Endothelial cell of umbilical vein (primary cell): Measurements from ENCODE around the gene SEMA3G. TPM values are rescaled to one million over a fixed set of nuclear protein-coding genes. Genes with fewer than 3 reads are reported as not detected.

Experiments used
- BruUV-seq: library from RNA; stranded (reverse); fragments of 400-500 nt; replicated peaks from 2 replicates; lab custom pipeline; 2021; lab: Mats Ljungman, UMichigan
- CTCF ChIA-PET: fragments of 300-600, 350-600 bp; sonication (Branson Sonifier 250); formaldehyde crosslinking; loops from one replicate; lab custom pipeline; 2021; ENCODE audit warnings: antibody characterized with exemption, inconsistent platforms; lab: Charles Lee
- POLR2A ChIA-PET: fragments of 300-600, 350-600 bp; sonication (Branson Sonifier 250); formaldehyde crosslinking; loops from one replicate; lab custom pipeline; 2021; ENCODE audit warnings: antibody characterized with exemption, inconsistent platforms; lab: Charles Lee
- DNase-seq: peaks from one replicate; pipeline ENCODE4 v3.0.0-alpha.2; 2011; ENCODE audit warnings: low read depth, low spot score
- FAIRE-seq: peaks from 2 replicates; lab custom pipeline; 2011; peaks lifted over from hg19 to GRCh38; lab: Jason Lieb, UNC
- H2AFZ ChIP-seq: 2 replicates; pipeline ENCODE4 v1.6.0; 2012; ENCODE audit warnings: low read depth, low read length, control low read depth, inconsistent platforms
- H3K27ac ChIP-seq: 2 replicates; pipeline ENCODE4 v1.5.1; 2011; ENCODE audit warnings: low read depth, mild to moderate bottlenecking, control low read depth, low read length, moderate library complexity; ENCODE audit not compliant: insufficient read depth
- H3K27me3 ChIP-seq, 2 experiments: 2 replicates each; pipeline versions ENCODE4 v1.6.0 to v1.6.1; 2011; ENCODE audit warnings: low read length in 2 of 2, mixed read lengths in 1 of 2; ENCODE audit not compliant: control insufficient read depth in 2 of 2, insufficient read depth in 2 of 2
- H3K36me3 ChIP-seq, 2 experiments: 2 replicates in 1 of 2; 3 replicates in 1 of 2; pipeline ENCODE4 v1.5.1; 2011; ENCODE audit warnings: low read length in 2 of 2, mild to moderate bottlenecking in 1 of 2, moderate library complexity in 1 of 2; ENCODE audit not compliant: control insufficient read depth in 2 of 2, insufficient read depth in 2 of 2; ENCODE audit errors: extremely low read depth in 1 of 2
- H3K4me1 ChIP-seq: 3 replicates; pipeline ENCODE4 v1.5.1; 2011; ENCODE audit warnings: mild to moderate bottlenecking, low read length; ENCODE audit not compliant: control insufficient read depth, insufficient read depth; ENCODE audit errors: extremely low read depth
- H3K4me2 ChIP-seq: 2 replicates; pipeline ENCODE4 v1.6.1; 2011; ENCODE audit warnings: low read length, control low read depth, mixed read lengths; ENCODE audit not compliant: insufficient read depth
- H3K4me3 ChIP-seq, 3 experiments: fragments of 200-600 bp in 1 of 3; sonication (generic), shearing (Covaris generic) in 1 of 3; replicated peaks in 1 of 3; 2 replicates each; pipeline ENCODE4 v1.5.1; 2011 to 2016; ENCODE audit warnings: control low read depth in 3 of 3, low read length in 3 of 3, mild to moderate bottlenecking in 2 of 3, inconsistent platforms in 1 of 3, low read depth in 1 of 3, moderate library complexity in 1 of 3; ENCODE audit not compliant: insufficient read depth in 1 of 3
- H3K79me2 ChIP-seq: 2 replicates; pipeline ENCODE4 v1.6.0; 2012; ENCODE audit warnings: low read length, inconsistent platforms; ENCODE audit not compliant: control insufficient read depth, insufficient read depth
- H3K9ac ChIP-seq: replicated peaks from 2 replicates; pipeline ENCODE3; 2011; ENCODE audit warnings: low read length, control low read depth; ENCODE audit not compliant: insufficient read depth; ENCODE audit errors: extremely low read depth
- H3K9me1 ChIP-seq: replicated peaks from 3 replicates; pipeline ENCODE4 v1.6.0; 2011; ENCODE audit warnings: mild to moderate bottlenecking, low read length; ENCODE audit not compliant: control insufficient read depth, insufficient read depth; ENCODE audit errors: extremely low read depth
- H3K9me3 ChIP-seq: replicated peaks from 2 replicates; pipeline ENCODE4 v1.5.1; 2012; ENCODE audit warnings: low read length, inconsistent platforms; ENCODE audit not compliant: control insufficient read depth, insufficient read depth
- H4K20me1 ChIP-seq: replicated peaks from 2 replicates; pipeline ENCODE3; 2011; ENCODE audit warnings: mild to moderate bottlenecking, low read length; ENCODE audit not compliant: control insufficient read depth, insufficient read depth; ENCODE audit errors: extremely low read depth
- EZH2 ChIP-seq: IDR thresholded peaks from 2 replicates; pipeline ENCODE4 v1.6.1; 2012; ENCODE audit warnings: borderline replicate concordance, low read depth, mild to moderate bottlenecking, moderate library complexity, low read length, inconsistent platforms; ENCODE audit not compliant: severe bottlenecking
- FOS ChIP-seq: IDR thresholded peaks from 2 replicates; pipeline ENCODE4 v1.6.1; 2011; ENCODE audit warnings: mild to moderate bottlenecking, low read length, moderate library complexity, borderline replicate concordance; ENCODE audit not compliant: insufficient read depth
- GATA2 ChIP-seq: IDR thresholded peaks from 2 replicates; pipeline ENCODE4 v1.7.0; 2011; ENCODE audit warnings: low read depth, mild to moderate bottlenecking, moderate library complexity, mixed read lengths, low read length; ENCODE audit not compliant: insufficient read length, insufficient read depth
- JUN ChIP-seq: IDR thresholded peaks from 2 replicates; pipeline ENCODE4 v1.6.1; 2011; ENCODE audit warnings: borderline replicate concordance, low read depth; ENCODE audit not compliant: insufficient read length, insufficient read depth
- MYC ChIP-seq: IDR thresholded peaks from one replicate; pipeline ENCODE4 v1.6.1; 2011; ENCODE audit warnings: mild to moderate bottlenecking, low read depth, low read length
- POLR2A ChIP-seq: IDR thresholded peaks from 2 replicates; pipeline ENCODE4 v1.6.1; 2012; ENCODE audit warnings: low read depth, mild to moderate bottlenecking, control low read depth, low read length
- POLR2AphosphoS5 ChIP-seq: IDR thresholded peaks from 2 replicates; pipeline ENCODE4 v1.6.1; 2012; ENCODE audit warnings: low read depth, mild to moderate bottlenecking, control low read depth, low read length, moderate library complexity; ENCODE audit not compliant: insufficient read depth
- dilution Hi-C: fragments of 300-500 bp; cut with MboI; formaldehyde crosslinking; loops from one replicate; pipeline ENCODE4 v1.15.0; 2019; ENCODE audit warnings: low sequenced_read_pairs; ENCODE audit not compliant: extremely low pct_ligation_motif_present
- intact Hi-C: fragments of 100-400 bp; cut with micrococcal nuclease; formaldehyde crosslinking; loops from one replicate; pipeline ENCODE4 v1.10.0; 2022
- polyA plus RNA-seq, 4 experiments: library from polyadenylated mRNA; depleted of rRNA in 3 of 4; stranded (reverse) in 3 of 4; unstranded in 1 of 4; fragments of >200 nt; gene quantifications; 2 replicates each; pipeline versions ENCODE4 v1.2.1 to v1.2.3, GENCODE V29; 2011 to 2012; ENCODE audit warnings: missing spikeins in 1 of 4
- total RNA-seq: library from RNA; stranded (reverse); gene quantifications from 2 replicates; pipeline ENCODE4 v1.2.3, GENCODE V29; 2021
- TF ChIP-seq, protein P1 (sequence below): IDR thresholded peaks from 2 replicates; pipeline ENCODE4 v1.6.1; 2011; ENCODE audit not compliant: insufficient read depth, insufficient read length
- TF ChIP-seq, protein P2 (sequence below), 2 donors: IDR thresholded peaks; 1 replicate in 1 of 2; 2 replicates in 1 of 2; pipeline ENCODE4 v1.5.1; 2011; ENCODE audit warnings: low read length in 2 of 2, mild to moderate bottlenecking in 2 of 2, moderate library complexity in 2 of 2, control low read depth in 1 of 2, inconsistent platforms in 1 of 2, low read depth in 1 of 2; ENCODE audit not compliant: insufficient read depth in 1 of 2; ENCODE audit errors: extremely low read depth in 1 of 2

Gene SEMA3G
- total and polyA plus RNA-seq, 2 donors (not counting 3 experiments of a cell fraction or from before 2014, with no cell fraction given), result 22.6 to 27.9 TPM

DNA sequence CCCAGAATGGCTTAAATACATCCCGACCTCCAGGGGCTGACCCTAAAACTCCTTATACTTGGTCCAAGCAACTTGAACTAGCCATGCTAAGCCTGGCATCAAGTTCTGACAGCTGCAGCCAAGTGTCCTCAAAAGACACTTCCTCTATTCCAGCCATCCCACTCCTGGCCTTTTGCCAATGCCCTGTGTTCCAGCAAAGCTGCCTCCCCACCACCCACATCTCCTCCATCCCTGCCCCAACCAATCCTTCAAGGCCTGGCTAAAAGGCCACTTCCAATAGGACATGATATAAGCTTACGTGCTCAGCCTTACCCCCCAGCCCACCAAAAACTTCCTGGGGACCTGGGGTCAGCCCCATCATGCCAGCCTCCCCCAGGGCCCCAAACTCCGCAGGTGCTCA, 40.9 kb downstream of the SEMA3G start:
- peaks cover 4% of the 10 kb centered on the region for H3K4me1 ChIP-seq
- ChIA-PET POLR2A (no interaction called here), CTCF (no interaction called here)
- H3K79me2 ChIP-seq, result peaks cover 11% of the 10 kb centered on the region
- H3K9ac ChIP-seq, result no peak overlapping the region
- H3K4me3 ChIP-seq, result no peak overlapping the region
- no peak for DNase-seq
- H3K27ac ChIP-seq, result no peak overlapping the region
- dilution Hi-C loops (no loop called here), intact Hi-C loops (no loop called here)
- H3K4me2 ChIP-seq, result no peak overlapping the region
- BruUV-seq, result no TSS peak
- no peak for TF ChIP-seq FOS
- TF ChIP-seq MYC, result no peak
- no peak for TF ChIP-seq GATA2
- no peak for TF ChIP-seq EZH2
- no peak for TF ChIP-seq POLR2A
- TF ChIP-seq, protein P1, sequence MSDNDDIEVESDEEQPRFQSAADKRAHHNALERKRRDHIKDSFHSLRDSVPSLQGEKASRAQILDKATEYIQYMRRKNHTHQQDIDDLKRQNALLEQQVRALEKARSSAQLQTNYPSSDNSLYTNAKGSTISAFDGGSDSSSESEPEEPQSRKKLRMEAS, result no peak
- no peak for TF ChIP-seq POLR2AphosphoS5
- no peak for TF ChIP-seq JUN
- TF ChIP-seq, protein P2, sequence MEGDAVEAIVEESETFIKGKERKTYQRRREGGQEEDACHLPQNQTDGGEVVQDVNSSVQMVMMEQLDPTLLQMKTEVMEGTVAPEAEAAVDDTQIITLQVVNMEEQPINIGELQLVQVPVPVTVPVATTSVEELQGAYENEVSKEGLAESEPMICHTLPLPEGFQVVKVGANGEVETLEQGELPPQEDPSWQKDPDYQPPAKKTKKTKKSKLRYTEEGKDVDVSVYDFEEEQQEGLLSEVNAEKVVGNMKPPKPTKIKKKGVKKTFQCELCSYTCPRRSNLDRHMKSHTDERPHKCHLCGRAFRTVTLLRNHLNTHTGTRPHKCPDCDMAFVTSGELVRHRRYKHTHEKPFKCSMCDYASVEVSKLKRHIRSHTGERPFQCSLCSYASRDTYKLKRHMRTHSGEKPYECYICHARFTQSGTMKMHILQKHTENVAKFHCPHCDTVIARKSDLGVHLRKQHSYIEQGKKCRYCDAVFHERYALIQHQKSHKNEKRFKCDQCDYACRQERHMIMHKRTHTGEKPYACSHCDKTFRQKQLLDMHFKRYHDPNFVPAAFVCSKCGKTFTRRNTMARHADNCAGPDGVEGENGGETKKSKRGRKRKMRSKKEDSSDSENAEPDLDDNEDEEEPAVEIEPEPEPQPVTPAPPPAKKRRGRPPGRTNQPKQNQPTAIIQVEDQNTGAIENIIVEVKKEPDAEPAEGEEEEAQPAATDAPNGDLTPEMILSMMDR (IDR thresholded peaks at IDR 0.05; ENCODE audit: extremely low read depth in 1 of 2, insufficient read depth in 1 of 2, low read depth in 1 of 2, low read length in 2 of 2), result no peak
- H3K9me3 ChIP-seq, result no peaks in the 10 kb centered on the region
- no peaks in the 10 kb centered on the region for H4K20me1 ChIP-seq
- H2AFZ ChIP-seq, result no peak overlapping the region
- no peaks in the 10 kb centered on the region for H3K9me1 ChIP-seq
- no peaks in the 10 kb centered on the region for H3K27me3 ChIP-seq
- FAIRE-seq, result no peak
- peaks cover 6 to 72% of the 10 kb centered on the region in 2 experiments for H3K36me3 ChIP-seq
